Temporal lobe (tissue), 2 donors: ENCODE results near the gene CD28. TPM values are rescaled to one million over a fixed set of nuclear protein-coding genes. Genes with fewer than 3 reads are reported as not detected.

Experiments
- small RNA-seq: library from RNA; depleted of rRNA; stranded (forward); fragments of <200 nt; gene quantifications from one replicate; pipeline ENCODE3, GENCODE V24; 2014; ENCODE audit warnings: low replicate concordance
- total RNA-seq: library from RNA; depleted of rRNA; stranded (reverse); fragments of >200 nt; gene quantifications from one replicate; pipeline ENCODE4 v1.2.3, GENCODE V29; 2014

The CD28 gene
- total RNA-seq, 1 donor from 2014 or later, result 0.25 TPM

Small RNA genes within 50 kb of the gene (small RNA-seq; reads per million reads assigned to genes)
- gene AC125238.1 (not detected), gene RNU6-474P (not detected)

Other genes with a start within 250 kb of the CD28 start
- gene RAPH1, start 171.3 kb upstream of the CD28 start, total RNA-seq, result 51.6 TPM
- gene CTLA4, start 161.1 kb downstream of the CD28 start, total RNA-seq, result not detected
- gene ICOS, start 230.1 kb downstream of the CD28 start, total RNA-seq, result under 0.01 TPM